MM.1S (cell line): ENCODE results near the gene SLITRK2.

ENCODE experiments used
- DNase-seq: peaks from one replicate; pipeline ENCODE4 v3.0.0-alpha.2; 2015
- H2AFZ ChIP-seq: fragments of 300-600 bp; sonication (generic); 2 replicates; pipeline ENCODE4 v1.6.0; 2016; ENCODE audit warnings: antibody characterized with exemption, low read length
- H3F3A ChIP-seq: fragments of 300-600 bp; sonication (generic); 2 replicates; pipeline ENCODE4 v1.6.1; 2016; ENCODE audit warnings: mild to moderate bottlenecking, antibody characterized with exemption, low read length, moderate library complexity, mixed read lengths; ENCODE audit not compliant: insufficient read depth
- H3K27ac ChIP-seq: fragments of 300-600 bp; sonication (generic); 2 replicates; pipeline ENCODE4 v1.5.1; 2016; ENCODE audit warnings: mild to moderate bottlenecking, low read length
- H3K27me3 ChIP-seq: fragments of 300-600 bp; sonication (generic); replicated peaks from 2 replicates; pipeline ENCODE4 v1.6.0; 2016; ENCODE audit warnings: low read length; ENCODE audit not compliant: insufficient read depth
- H3K36me3 ChIP-seq: fragments of 300-600 bp; sonication (generic); replicated peaks from 2 replicates; pipeline ENCODE4 v1.6.1; 2016; ENCODE audit warnings: mild to moderate bottlenecking, low read length, mixed read lengths; ENCODE audit not compliant: insufficient read depth
- H3K4me1 ChIP-seq: fragments of 300-600 bp; sonication (generic); 2 replicates; pipeline ENCODE4 v1.6.1; 2016; ENCODE audit warnings: low read length, mixed read lengths
- H3K4me2 ChIP-seq: fragments of 300-600 bp; sonication (generic); 2 replicates; pipeline ENCODE4 v1.6.0; 2016; ENCODE audit warnings: low read depth, low read length
- H3K4me3 ChIP-seq: fragments of 300-600 bp; sonication (generic); 2 replicates; pipeline ENCODE4 v1.5.1; 2016; ENCODE audit warnings: low read length, mixed read lengths
- H3K79me2 ChIP-seq: fragments of 300-600 bp; sonication (generic); 2 replicates; pipeline ENCODE4 v1.6.1; 2016; ENCODE audit warnings: mixed run types, low read length, mixed read lengths
- H3K9ac ChIP-seq: fragments of 300-600 bp; sonication (generic); 2 replicates; pipeline ENCODE4 v1.6.1; 2016; ENCODE audit warnings: low read length, mixed read lengths
- H3K9me2 ChIP-seq: fragments of 300-600 bp; sonication (generic); replicated peaks from 2 replicates; pipeline ENCODE4 v1.6.1; 2016; ENCODE audit warnings: mild to moderate bottlenecking, low read length, mixed read lengths; ENCODE audit not compliant: insufficient read depth
- H3K9me3 ChIP-seq: fragments of 300-600 bp; sonication (generic); replicated peaks from 2 replicates; pipeline ENCODE4 v1.6.1; 2016; ENCODE audit warnings: mild to moderate bottlenecking, low read length, mixed read lengths; ENCODE audit not compliant: insufficient read depth
- H4K20me1 ChIP-seq: fragments of 300-600 bp; sonication (generic); 2 replicates; pipeline ENCODE4 v1.6.1; 2016; ENCODE audit warnings: mild to moderate bottlenecking, low read length, moderate library complexity, mixed read lengths; ENCODE audit not compliant: insufficient read depth
- EZH2 ChIP-seq: fragments of 300-600 bp; sonication (generic); optimal IDR thresholded peaks from 2 replicates; pipeline ENCODE3; 2017; ENCODE audit warnings: low read depth, mild to moderate bottlenecking, antibody characterized with exemption, low read length, mixed read lengths
- EZH2phosphoT487 ChIP-seq: fragments of 300-600 bp; sonication (generic); IDR thresholded peaks from 2 replicates; pipeline ENCODE4 v1.6.1; 2018; ENCODE audit warnings: antibody characterized with exemption, low read length
- TF ChIP-seq, protein P1 (sequence below): fragments of 300-600 bp; sonication (generic); IDR thresholded peaks from 2 replicates; pipeline ENCODE4 v1.5.1; 2016; ENCODE audit warnings: antibody characterized with exemption, low read length, mixed read lengths

SLITRK2 gene

DNA sequence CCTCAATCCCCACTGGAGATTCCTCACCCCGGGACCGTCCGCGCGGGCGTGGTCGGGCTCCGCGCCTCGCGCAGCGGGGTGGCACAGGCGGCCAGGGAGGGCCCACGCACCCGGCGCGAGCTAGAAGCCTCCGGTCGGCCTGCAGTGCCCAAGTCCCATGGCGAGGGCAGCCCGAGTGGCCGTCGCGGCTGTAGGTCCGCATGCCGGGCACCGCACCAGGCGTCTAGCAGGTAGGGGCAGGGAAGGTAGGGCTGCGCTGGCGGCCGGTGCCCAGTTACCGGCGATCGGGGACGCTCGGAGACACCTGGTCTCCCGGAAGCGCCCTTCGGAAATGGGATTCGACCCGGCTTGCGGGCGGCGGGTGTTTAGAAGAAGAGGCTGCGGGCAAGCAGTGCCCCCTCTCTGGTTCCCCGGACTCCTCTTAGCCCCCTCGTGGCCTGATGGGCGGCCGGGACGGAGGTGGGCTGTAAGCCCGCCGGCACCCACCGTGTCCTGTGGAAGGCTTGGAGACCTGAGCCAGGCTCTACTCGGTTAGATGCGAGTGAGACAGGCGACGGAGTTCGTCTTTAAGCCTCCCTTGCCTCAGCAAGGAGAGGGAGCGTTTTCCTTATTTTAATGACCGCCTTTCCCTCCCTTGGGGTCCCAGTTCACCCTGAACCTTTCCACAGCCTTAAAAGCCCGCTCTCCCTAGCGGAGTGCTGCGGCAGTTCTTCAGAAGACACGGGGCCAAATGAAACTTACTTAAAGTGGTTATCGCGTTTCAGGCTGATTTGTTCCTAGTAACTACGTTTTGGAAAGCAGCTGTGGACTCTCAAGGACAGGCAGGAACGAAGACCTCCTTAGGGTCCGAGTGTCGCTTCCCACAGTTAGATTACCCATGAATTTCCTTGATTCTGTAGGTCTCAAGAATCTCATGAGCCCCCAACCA, 821 bp downstream of the SLITRK2 start:
- Histone ChIP-seq H3K9me3 (no peaks in the 10 kb centered on the region), H3K27ac (no peak overlapping the region), H3K79me2 (no peaks in the 10 kb centered on the region), H3K36me3 (no peaks in the 10 kb centered on the region), H3K4me1 (no peaks in the 10 kb centered on the region), H4K20me1 (no peaks in the 10 kb centered on the region), H3K4me2 (no peak overlapping the region), H3F3A (no peaks in the 10 kb centered on the region), H3K9ac (no peak overlapping the region), H3K9me2 (no peaks in the 10 kb centered on the region), H3K27me3 (no peaks in the 10 kb centered on the region), H3K4me3 (no peak overlapping the region), H2AFZ (no peak overlapping the region)
- TF ChIP-seq EZH2phosphoT487 (no peak), EZH2 (no peak)
- TF ChIP-seq, protein P1, sequence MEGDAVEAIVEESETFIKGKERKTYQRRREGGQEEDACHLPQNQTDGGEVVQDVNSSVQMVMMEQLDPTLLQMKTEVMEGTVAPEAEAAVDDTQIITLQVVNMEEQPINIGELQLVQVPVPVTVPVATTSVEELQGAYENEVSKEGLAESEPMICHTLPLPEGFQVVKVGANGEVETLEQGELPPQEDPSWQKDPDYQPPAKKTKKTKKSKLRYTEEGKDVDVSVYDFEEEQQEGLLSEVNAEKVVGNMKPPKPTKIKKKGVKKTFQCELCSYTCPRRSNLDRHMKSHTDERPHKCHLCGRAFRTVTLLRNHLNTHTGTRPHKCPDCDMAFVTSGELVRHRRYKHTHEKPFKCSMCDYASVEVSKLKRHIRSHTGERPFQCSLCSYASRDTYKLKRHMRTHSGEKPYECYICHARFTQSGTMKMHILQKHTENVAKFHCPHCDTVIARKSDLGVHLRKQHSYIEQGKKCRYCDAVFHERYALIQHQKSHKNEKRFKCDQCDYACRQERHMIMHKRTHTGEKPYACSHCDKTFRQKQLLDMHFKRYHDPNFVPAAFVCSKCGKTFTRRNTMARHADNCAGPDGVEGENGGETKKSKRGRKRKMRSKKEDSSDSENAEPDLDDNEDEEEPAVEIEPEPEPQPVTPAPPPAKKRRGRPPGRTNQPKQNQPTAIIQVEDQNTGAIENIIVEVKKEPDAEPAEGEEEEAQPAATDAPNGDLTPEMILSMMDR, result no peak
- no peak for DNase-seq

DNA sequence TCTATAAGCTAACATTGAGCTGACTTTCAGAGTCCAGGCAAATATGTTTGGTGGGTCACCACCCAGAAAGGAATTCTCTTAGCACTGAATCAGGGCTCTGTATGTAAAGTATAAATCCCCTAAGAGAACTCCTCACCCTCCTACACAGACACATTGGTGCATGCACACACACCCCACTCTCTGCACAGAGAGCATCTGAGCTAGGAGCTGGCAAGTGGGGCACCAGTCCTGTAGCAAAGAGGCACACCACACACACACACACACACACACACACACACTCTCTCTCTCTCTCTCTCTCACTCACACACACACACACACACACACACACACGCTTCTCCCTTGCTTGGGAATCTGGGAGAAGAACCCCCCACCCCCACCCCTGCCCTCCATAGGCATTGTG, 3.2 kb downstream of the SLITRK2 start:
- no peaks in the 10 kb centered on the region for H3K9me3 ChIP-seq
- H3K9ac ChIP-seq, result no peak overlapping the region
- H3K36me3 ChIP-seq, result no peaks in the 10 kb centered on the region
- no peaks in the 10 kb centered on the region for H3K27me3 ChIP-seq
- no peak overlapping the region for H3K27ac ChIP-seq
- H3K4me2 ChIP-seq, result no peak overlapping the region
- no peak for DNase-seq
- no peaks in the 10 kb centered on the region for H4K20me1 ChIP-seq
- TF ChIP-seq, protein P1, result no peak
- H3K9me2 ChIP-seq, result no peaks in the 10 kb centered on the region
- H3K79me2 ChIP-seq, result no peaks in the 10 kb centered on the region
- no peaks in the 10 kb centered on the region for H3F3A ChIP-seq
- no peaks in the 10 kb centered on the region for H3K4me1 ChIP-seq
- no peak overlapping the region for H3K4me3 ChIP-seq
- no peak overlapping the region for H2AFZ ChIP-seq

DNA sequence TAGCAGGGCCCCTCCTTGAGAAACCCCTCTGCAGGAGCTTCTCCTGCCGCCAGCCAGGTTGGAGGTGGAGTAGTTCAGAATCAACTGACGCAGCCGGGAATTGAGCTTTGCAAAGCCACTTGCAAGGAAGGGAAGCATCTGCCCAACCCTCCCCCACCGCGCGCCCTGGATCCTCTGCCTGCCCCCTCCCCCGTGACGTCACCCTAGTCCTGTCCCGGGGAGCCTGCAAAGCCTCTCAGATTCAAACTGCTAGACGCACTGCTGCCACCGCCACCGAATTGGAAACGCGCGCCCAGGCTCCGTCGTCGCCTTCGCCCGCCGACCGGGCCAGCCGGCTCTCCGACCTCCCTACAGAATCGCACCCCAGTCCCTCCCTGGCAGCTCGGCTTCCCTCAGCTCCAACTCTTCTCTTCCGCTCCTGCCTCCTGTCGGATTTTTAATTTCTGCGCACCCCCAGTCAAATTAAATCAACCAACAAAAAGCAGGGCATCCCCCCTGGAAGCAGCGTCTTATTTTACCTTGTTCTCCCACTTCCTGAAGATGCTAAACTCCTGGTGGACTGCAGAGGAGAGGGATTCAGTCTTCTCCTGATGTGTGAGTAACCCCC, 3.8 kb downstream of the SLITRK2 start:
- Histone ChIP-seq H3K9me3 (no peaks in the 10 kb centered on the region), H3K4me2 (no peak overlapping the region), H3K9ac (no peak overlapping the region), H3K27ac (no peak overlapping the region), H4K20me1 (no peaks in the 10 kb centered on the region), H3K4me1 (no peaks in the 10 kb centered on the region), H3K9me2 (no peaks in the 10 kb centered on the region), H3K4me3 (no peak overlapping the region), H3F3A (no peaks in the 10 kb centered on the region), H2AFZ (no peak overlapping the region), H3K36me3 (no peaks in the 10 kb centered on the region), H3K79me2 (no peaks in the 10 kb centered on the region), H3K27me3 (no peaks in the 10 kb centered on the region)
- no peak for DNase-seq
- TF ChIP-seq, protein P1, result no peak
- no peak for TF ChIP-seq EZH2phosphoT487
- TF ChIP-seq EZH2, result no peak
